Body of pancreas (tissue), 4 donors: Measurements from ENCODE around the gene BLM. TPM values are rescaled to one million over a fixed set of nuclear protein-coding genes. Genes with fewer than 3 reads are reported as not detected.

ENCODE experiments used
- ATAC-seq: fragments of 150-250 bp; one replicate; pipeline ENCODE4 v1.9.1; 2016
- DNase-seq, 4 donors: peaks; one replicate each; pipeline ENCODE4 v3.0.0-alpha.2; 2019
- H3K27ac ChIP-seq, 4 donors: fragments of 200-600 bp; sonication (generic); 1 replicate in 3 of 4; 2 replicates in 1 of 4; pipeline versions ENCODE4 v1.5.1 to v1.6.1; 2016 to 2019; ENCODE audit warnings: mild to moderate bottlenecking in 1 of 4, mixed read lengths in 1 of 4, moderate library complexity in 1 of 4
- H3K27me3 ChIP-seq, 2 donors: fragments of 200-600 bp; sonication (generic); one replicate each; pipeline ENCODE4 v1.6.0; 2016; ENCODE audit warnings: mild to moderate bottlenecking in 1 of 2
- H3K36me3 ChIP-seq, 2 donors: fragments of 200-600 bp; sonication (generic); replicated peaks in 1 of 2; 2 replicates each; pipeline ENCODE4 v1.5.1; 2016; ENCODE audit warnings: low read depth in 2 of 2; ENCODE audit not compliant: insufficient read depth in 1 of 2
- H3K4me1 ChIP-seq: fragments of 200-600 bp; sonication (generic); one replicate; pipeline ENCODE4 v1.6.0; 2016
- H3K4me3 ChIP-seq, 2 donors: fragments of 200-600 bp; sonication (generic); 1 replicate in 1 of 2; 2 replicates in 1 of 2; pipeline ENCODE4 v1.5.1; 2016 to 2019
- H3K9me3 ChIP-seq, 3 donors: fragments of 200-600 bp; sonication (generic); 1 replicate in 2 of 3; 2 replicates in 1 of 3; pipeline ENCODE4 v1.5.1; 2016
- POLR2A ChIP-seq, 3 donors: fragments of 450-650 bp; IDR thresholded peaks; one replicate each; pipeline ENCODE4 v1.6.1; 2016; ENCODE audit warnings: antibody characterized with exemption in 3 of 3, mild to moderate bottlenecking in 2 of 3
- WGBS, 2 donors: methylation state at CpG; one replicate each; pipeline ENCODE4 v1.1.5; 2017; 5-methylcytosine and 5-hydroxymethylcytosine counted together
- intact Hi-C: fragments of 100-400 bp; cut with DNase I; formaldehyde crosslinking; loops from one replicate; pipeline ENCODE4 v1.15.1; 2023
- total RNA-seq, 2 donors: library from RNA; depleted of rRNA; stranded (reverse); fragments of >200 nt; gene quantifications; one replicate each; pipeline ENCODE4 v1.1.0, GENCODE V29; 2016
- TF ChIP-seq, protein P1 (sequence below), 7 experiments: fragments of 450-650 bp in 4 of 7; fragments of 200-600 bp in 3 of 7; sonication (generic) in 3 of 7; IDR thresholded peaks; one replicate each; pipeline ENCODE4 v1.5.1; 2016 to 2019; ENCODE audit warnings: antibody characterized with exemption in 7 of 7

BLM gene
- total RNA-seq, 2 donors from 2014 or later, result 0.26 to 1.3 TPM

DNA sequence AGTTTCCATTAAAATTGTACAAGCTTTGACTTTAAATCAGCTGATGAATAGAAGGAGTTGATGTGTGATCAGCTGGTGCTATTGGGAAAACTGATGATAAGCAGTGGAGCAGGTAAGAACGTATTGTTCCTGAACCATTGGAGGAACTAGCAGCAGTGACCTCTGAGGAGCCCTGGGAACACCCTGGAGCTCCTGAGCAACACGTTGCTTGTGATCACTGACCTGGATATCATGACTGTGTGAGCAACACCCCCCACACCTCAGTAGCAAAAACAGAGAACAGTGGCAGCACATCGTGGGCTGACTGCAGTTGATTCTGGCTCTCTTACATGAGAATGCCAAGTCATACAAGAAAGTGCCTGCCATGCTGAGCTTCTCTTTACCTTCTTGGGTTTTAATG is 72.9 kb downstream of the BLM start:
- WGBS, 2 donors, result 22 to 24% methylated on average over 3 of the region's 3 CpGs
- TF ChIP-seq, protein P1, sequence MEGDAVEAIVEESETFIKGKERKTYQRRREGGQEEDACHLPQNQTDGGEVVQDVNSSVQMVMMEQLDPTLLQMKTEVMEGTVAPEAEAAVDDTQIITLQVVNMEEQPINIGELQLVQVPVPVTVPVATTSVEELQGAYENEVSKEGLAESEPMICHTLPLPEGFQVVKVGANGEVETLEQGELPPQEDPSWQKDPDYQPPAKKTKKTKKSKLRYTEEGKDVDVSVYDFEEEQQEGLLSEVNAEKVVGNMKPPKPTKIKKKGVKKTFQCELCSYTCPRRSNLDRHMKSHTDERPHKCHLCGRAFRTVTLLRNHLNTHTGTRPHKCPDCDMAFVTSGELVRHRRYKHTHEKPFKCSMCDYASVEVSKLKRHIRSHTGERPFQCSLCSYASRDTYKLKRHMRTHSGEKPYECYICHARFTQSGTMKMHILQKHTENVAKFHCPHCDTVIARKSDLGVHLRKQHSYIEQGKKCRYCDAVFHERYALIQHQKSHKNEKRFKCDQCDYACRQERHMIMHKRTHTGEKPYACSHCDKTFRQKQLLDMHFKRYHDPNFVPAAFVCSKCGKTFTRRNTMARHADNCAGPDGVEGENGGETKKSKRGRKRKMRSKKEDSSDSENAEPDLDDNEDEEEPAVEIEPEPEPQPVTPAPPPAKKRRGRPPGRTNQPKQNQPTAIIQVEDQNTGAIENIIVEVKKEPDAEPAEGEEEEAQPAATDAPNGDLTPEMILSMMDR (IDR thresholded peaks at IDR 0.05), result no peak
- TF ChIP-seq POLR2A (IDR thresholded peaks at IDR 0.05), result peak in 2 of 3 donors; percentile 44 to 57
- ATAC-seq (peak; percentile 96), DNase-seq (peak; percentile 62 to 91 (median 82))
- H3K36me3 ChIP-seq, result no peaks in the 10 kb centered on the region
- no peak overlapping the region for H3K4me3 ChIP-seq
- intact Hi-C loops, result no loop called here
- no peaks in the 10 kb centered on the region for H3K27me3 ChIP-seq
- peak overlapping the region; percentile 33 to 76 (median 52) for H3K27ac ChIP-seq
- H3K4me1 ChIP-seq, result peaks cover 18% of the 10 kb centered on the region
- no peaks in the 10 kb centered on the region for H3K9me3 ChIP-seq

GRCh38 chr15:90790561-90790960 is 73.4 kb downstream of the BLM start:
- no peak for DNase-seq
- Histone ChIP-seq H3K4me1 (peaks cover 18% of the 10 kb centered on the region), H3K27me3 (no peaks in the 10 kb centered on the region), H3K36me3 (no peaks in the 10 kb centered on the region), H3K9me3 (no peaks in the 10 kb centered on the region), H3K4me3 (no peak overlapping the region), H3K27ac (peak overlapping the region; percentile 33 to 76 (median 52))
- intact Hi-C loops, result no loop called here
- ATAC-seq, result no peak
- TF ChIP-seq, protein P1 (IDR thresholded peaks at IDR 0.05), result no peak
- TF ChIP-seq POLR2A (IDR thresholded peaks at IDR 0.05), result no peak
- 71 to 77% methylated on average over 4 of the region's 4 CpGs for WGBS, 2 donors

DNA sequence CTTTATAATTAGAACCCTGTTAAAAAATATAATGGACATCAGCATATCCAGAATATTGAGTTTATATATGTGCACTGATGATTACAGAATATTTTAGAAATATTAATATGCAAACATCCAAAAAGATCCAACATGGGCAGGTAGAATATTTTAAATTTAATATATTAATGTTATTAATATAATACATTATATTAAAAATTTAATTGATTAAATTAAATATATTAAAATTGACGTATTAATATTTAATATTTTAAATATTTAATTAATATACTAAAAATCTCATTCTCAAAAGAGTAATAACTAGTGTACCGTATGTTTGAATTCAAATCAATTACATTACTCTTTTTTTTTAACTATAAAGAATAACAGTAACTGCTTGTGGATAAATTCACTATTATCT is 77.4 kb downstream of the BLM start:
- Histone ChIP-seq H3K9me3 (no peaks in the 10 kb centered on the region), H3K27me3 (no peaks in the 10 kb centered on the region), H3K4me3 (no peak overlapping the region), H3K36me3 (no peaks in the 10 kb centered on the region), H3K4me1 (peaks cover 13% of the 10 kb centered on the region), H3K27ac (no peak overlapping the region)
- no peak for TF ChIP-seq POLR2A (IDR thresholded peaks at IDR 0.05)
- TF ChIP-seq, protein P1 (IDR thresholded peaks at IDR 0.05), result no peak
- 94 to 98% methylated on average over 2 of the region's 2 CpGs for WGBS, 2 donors
- intact Hi-C loops, result no loop called here
- DNase-seq (no peak), ATAC-seq (no peak)

DNA sequence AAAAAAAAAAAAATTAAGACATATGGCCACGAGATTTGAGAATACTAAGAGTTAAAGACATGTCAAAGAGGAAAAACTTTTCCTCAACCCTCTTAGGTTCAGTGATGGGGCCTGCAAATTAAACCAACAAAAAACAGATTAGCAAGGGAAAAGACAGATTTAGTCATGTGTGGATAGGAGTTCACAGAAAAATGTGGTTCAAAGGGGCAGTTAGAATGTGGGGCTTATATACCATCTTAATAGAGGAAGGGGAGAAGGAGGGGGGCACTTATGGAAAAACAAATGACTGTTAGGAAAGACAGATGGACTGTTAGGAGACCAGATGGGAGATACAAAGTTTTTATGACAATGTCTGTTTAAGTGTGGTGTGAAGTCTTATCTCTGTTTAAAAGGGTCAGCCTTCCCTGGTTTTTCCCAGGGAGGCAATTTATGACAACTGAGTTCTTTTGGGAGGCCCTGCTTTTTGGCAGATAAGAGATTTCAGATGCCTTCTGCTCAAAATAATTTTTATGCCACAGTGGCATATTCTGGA is 82.6 kb downstream of the BLM start:
- Histone ChIP-seq H3K4me3 (no peak overlapping the region), H3K4me1 (no peaks in the 10 kb centered on the region), H3K36me3 (no peaks in the 10 kb centered on the region), H3K27me3 (no peaks in the 10 kb centered on the region), H3K27ac (no peak overlapping the region), H3K9me3 (no peaks in the 10 kb centered on the region)
- no peak for TF ChIP-seq POLR2A (IDR thresholded peaks at IDR 0.05)
- TF ChIP-seq, protein P1 (IDR thresholded peaks at IDR 0.05), result no peak
- no peak for DNase-seq
- intact Hi-C loops, result no loop called here
- ATAC-seq, result no peak
- 88 to 95% methylated on average over 1 of the region's 1 CpG for WGBS, 2 donors

- Histone ChIP-seq H3K4me3 (no peak overlapping the region), H3K9me3 (no peaks in the 10 kb centered on the region), H3K27ac (no peak overlapping the region), H3K4me1 (no peaks in the 10 kb centered on the region), H3K27me3 (no peaks in the 10 kb centered on the region), H3K36me3 (no peaks in the 10 kb centered on the region)
- intact Hi-C loops, result no loop called here
- no peak for ATAC-seq
- TF ChIP-seq POLR2A (IDR thresholded peaks at IDR 0.05), result no peak
- TF ChIP-seq, protein P1 (IDR thresholded peaks at IDR 0.05), result no peak
- no peak for DNase-seq
- 70 to 94% methylated on average over 8 of the region's 8 CpGs for WGBS, 2 donors
Measured at GRCh38 chr15:90801803-90802202, 84.7 kb downstream of the BLM start.
